NCI-H345 treated with DMSO at 0.1 percent for 48 hours (cell line): ENCODE results near the gene CUZD1.
"Not testable (repeated sequence)": the region's sequence is repeated elsewhere in the genome, so short reads cannot be mapped to it uniquely, and the experiment has no call there.

Experiments used
- DNase-seq: peaks from one replicate; lab custom pipeline; 2025; ENCODE audit not compliant: unreplicated experiment; lab: John Stamatoyannopoulos, UW

Gene CUZD1

GRCh38 chr10:122845783-122846332 is at the start of gene CUZD1:
CUZD1 (minus strand) TSS chr10:122845857; CDS start chr10:122845843, 14 bp downstream.
- DNase-seq: no peak

- DNase-seq: no peak
Observed at GRCh38 chr10:122894261-122894944, 48.7 kb upstream of the CUZD1 start.

GRCh38 chr10:122884166-122884565 is 38.5 kb upstream of the CUZD1 start:
- no peak for DNase-seq

GRCh38 chr10:122882766-122883165 is 37.1 kb upstream of the CUZD1 start:
- no peak for DNase-seq

- peak; percentile 91 for DNase-seq
Observed at GRCh38 chr10:122879339-122880273, 33.9 kb upstream of the CUZD1 start, which contains the start of gene FAM24B. FAM24B (minus strand) TSS chr10:122879581; CDS start chr10:122850515, 29,066 bp downstream.

- no peak for DNase-seq
Observed at GRCh38 chr10:122878799-122879338, 33.2 kb upstream of the CUZD1 start.

GRCh38 chr10:122877264-122877663 is 31.6 kb upstream of the CUZD1 start:
- no peak for DNase-seq

- DNase-seq: no peak
Observed at GRCh38 chr10:122876467-122876855, 30.8 kb upstream of the CUZD1 start.

GRCh38 chr10:122875843-122876466 is 30.3 kb upstream of the CUZD1 start:
- DNase-seq: no peak

GRCh38 chr10:122871947-122872346 is 26.3 kb upstream of the CUZD1 start:
- not testable (repeated sequence) for DNase-seq

GRCh38 chr10:122868768-122869167 is 23.1 kb upstream of the CUZD1 start:
- not testable (repeated sequence) for DNase-seq

- not testable (repeated sequence) for DNase-seq
Observed at GRCh38 chr10:122866757-122867482, 21.3 kb upstream of the CUZD1 start.

- no peak for DNase-seq
Observed at GRCh38 chr10:122864901-122865300, 19.2 kb upstream of the CUZD1 start.

- DNase-seq: no peak
Observed at GRCh38 chr10:122864194-122864592, 18.5 kb upstream of the CUZD1 start.

- no peak for DNase-seq
Observed at GRCh38 chr10:122863216-122864193, 17.8 kb upstream of the CUZD1 start.

- DNase-seq: no peak
Observed at GRCh38 chr10:122861711-122862161, 16.1 kb upstream of the CUZD1 start.

GRCh38 chr10:122859527-122859926 is 13.9 kb upstream of the CUZD1 start:
- no peak for DNase-seq

GRCh38 chr10:122858042-122858441 is 12.4 kb upstream of the CUZD1 start:
- not testable (repeated sequence) for DNase-seq

- DNase-seq: no peak
Observed at GRCh38 chr10:122856902-122857301, 11.2 kb upstream of the CUZD1 start.
